Calu3 (cell line): Measurements from ENCODE around the gene RELB. TPM values are rescaled to one million over a fixed set of nuclear protein-coding genes. Genes with fewer than 3 reads are reported as not detected.

Source experiments
- BruUV-seq: library from RNA; stranded (reverse); fragments of 400-500 nt; replicated peaks from 2 replicates; lab custom pipeline; 2021; lab: Mats Ljungman, UMichigan
- CTCF ChIA-PET: fragments of 300-600 bp; sonication (Branson Sonifier 250); formaldehyde crosslinking; loops from one replicate; lab custom pipeline; 2022; ENCODE audit warnings: antibody characterized with exemption; lab: Charles Lee
- DNase-seq: peaks from one replicate; pipeline ENCODE4 v3.0.0; 2022
- H3K27ac Mint-ChIP-seq: one replicate; pipeline ENCODE4 v1.8.0; 2022; ENCODE audit warnings: mixed read lengths; ENCODE audit not compliant: unreplicated experiment
- H3K27me3 Mint-ChIP-seq: one replicate; pipeline ENCODE4 v1.8.0; 2022; ENCODE audit warnings: mixed read lengths; ENCODE audit not compliant: unreplicated experiment
- H3K36me3 Mint-ChIP-seq: one replicate; pipeline ENCODE4 v1.8.0; 2022; ENCODE audit warnings: mild to moderate bottlenecking, moderate library complexity, mixed read lengths; ENCODE audit not compliant: insufficient read depth, unreplicated experiment
- H3K4me1 Mint-ChIP-seq: one replicate; pipeline ENCODE4 v1.8.0; 2022; ENCODE audit warnings: mild to moderate bottlenecking, low read depth, mixed read lengths; ENCODE audit not compliant: unreplicated experiment
- H3K4me3 Mint-ChIP-seq: one replicate; pipeline ENCODE4 v1.8.0; 2022; ENCODE audit warnings: mild to moderate bottlenecking, low read depth, moderate library complexity, mixed read lengths; ENCODE audit not compliant: unreplicated experiment
- H3K9me3 Mint-ChIP-seq: one replicate; pipeline ENCODE4 v1.8.0; 2022; ENCODE audit warnings: low read depth, mixed read lengths; ENCODE audit not compliant: unreplicated experiment
- CTCF ChIP-seq: fragments of 200-600 bp; IDR thresholded peaks from one replicate; pipeline ENCODE4 v1.8.0; 2022; ENCODE audit warnings: antibody characterized with exemption; ENCODE audit not compliant: unreplicated experiment
- intact Hi-C: fragments of 100-400 bp; cut with micrococcal nuclease; formaldehyde crosslinking; loops from one replicate; pipeline ENCODE4 v1.10.0; 2022; ENCODE audit not compliant: unreplicated experiment
- total RNA-seq: library from RNA; stranded (reverse); gene quantifications from 2 replicates; pipeline ENCODE4 v1.2.3, GENCODE V29; 2022

Gene RELB
- total RNA-seq, 1 experiment from 2014 or later: 44.5 TPM

- CTCF ChIA-PET: interaction anchor here (1.1 kb wide), 1 partner anchor 26 kb away, joined by 8 read pairs; the partner anchor contains the start of gene RELB
- no peak for TF ChIP-seq CTCF
- DNase-seq: no peak
- H3K4me3 Mint-ChIP-seq: no peak overlapping the region
- H3K4me1 Mint-ChIP-seq: no peaks in the 10 kb centered on the region
- BruUV-seq: no TSS peak
- no peaks in the 10 kb centered on the region for H3K27me3 Mint-ChIP-seq
- peaks cover 52% of the 10 kb centered on the region for H3K36me3 Mint-ChIP-seq
- intact Hi-C loops: no loop called here
- no peaks in the 10 kb centered on the region for H3K9me3 Mint-ChIP-seq
- no peak overlapping the region for H3K27ac Mint-ChIP-seq
Measured at GRCh38 chr19:44975444-44975843, 25.8 kb upstream of the RELB start.

GRCh38 chr19:44984005-44984404 is 17.3 kb upstream of the RELB start:
- no peak for DNase-seq
- Mint-ChIP-seq H3K4me1 (peaks cover 7% of the 10 kb centered on the region), H3K4me3 (no peak overlapping the region), H3K27me3 (no peaks in the 10 kb centered on the region), H3K36me3 (peaks cover 51% of the 10 kb centered on the region), H3K27ac (no peak overlapping the region), H3K9me3 (no peaks in the 10 kb centered on the region)
- BruUV-seq: no TSS peak
- CTCF ChIA-PET: interaction anchor here (0.6 to 0.7 kb wide), 2 partner anchors 49 to 138 kb away, joined by 3 read pairs; partner anchors contain the start of gene NECTIN2
- no peak for TF ChIP-seq CTCF
- intact Hi-C loops: no loop called here

- BruUV-seq: no TSS peak
- no peak for DNase-seq
- no peaks in the 10 kb centered on the region for H3K9me3 Mint-ChIP-seq
- no peak for TF ChIP-seq CTCF
- no peak overlapping the region for H3K4me3 Mint-ChIP-seq
- intact Hi-C loops: no loop called here
- peaks cover 7% of the 10 kb centered on the region for H3K4me1 Mint-ChIP-seq
- no peak overlapping the region for H3K27ac Mint-ChIP-seq
- H3K36me3 Mint-ChIP-seq: peaks cover 52% of the 10 kb centered on the region
- H3K27me3 Mint-ChIP-seq: no peaks in the 10 kb centered on the region
- CTCF ChIA-PET: no interaction called here
Measured at GRCh38 chr19:44985445-44985844, 15.8 kb upstream of the RELB start.

- H3K4me3 Mint-ChIP-seq: no peak overlapping the region
- no peak for DNase-seq
- CTCF ChIA-PET: no interaction called here
- no TSS peak for BruUV-seq
- intact Hi-C loops: no loop called here
- H3K27ac Mint-ChIP-seq: no peak overlapping the region
- no peak for TF ChIP-seq CTCF
- H3K36me3 Mint-ChIP-seq: peaks cover 52% of the 10 kb centered on the region
- peaks cover 7% of the 10 kb centered on the region for H3K4me1 Mint-ChIP-seq
- no peaks in the 10 kb centered on the region for H3K27me3 Mint-ChIP-seq
- H3K9me3 Mint-ChIP-seq: no peaks in the 10 kb centered on the region
Measured at GRCh38 chr19:44986389-44986788, 14.9 kb upstream of the RELB start.
